GM21786 (cell line): ENCODE measurements around the gene ZCCHC2.

ENCODE experiments used
- ATAC-seq: cut with Tn5 transposase; IDR thresholded peaks from one replicate; pipeline ENCODE4 v1.9.1; 2021; ENCODE audit not compliant: unreplicated experiment

The ZCCHC2 gene

DNA sequence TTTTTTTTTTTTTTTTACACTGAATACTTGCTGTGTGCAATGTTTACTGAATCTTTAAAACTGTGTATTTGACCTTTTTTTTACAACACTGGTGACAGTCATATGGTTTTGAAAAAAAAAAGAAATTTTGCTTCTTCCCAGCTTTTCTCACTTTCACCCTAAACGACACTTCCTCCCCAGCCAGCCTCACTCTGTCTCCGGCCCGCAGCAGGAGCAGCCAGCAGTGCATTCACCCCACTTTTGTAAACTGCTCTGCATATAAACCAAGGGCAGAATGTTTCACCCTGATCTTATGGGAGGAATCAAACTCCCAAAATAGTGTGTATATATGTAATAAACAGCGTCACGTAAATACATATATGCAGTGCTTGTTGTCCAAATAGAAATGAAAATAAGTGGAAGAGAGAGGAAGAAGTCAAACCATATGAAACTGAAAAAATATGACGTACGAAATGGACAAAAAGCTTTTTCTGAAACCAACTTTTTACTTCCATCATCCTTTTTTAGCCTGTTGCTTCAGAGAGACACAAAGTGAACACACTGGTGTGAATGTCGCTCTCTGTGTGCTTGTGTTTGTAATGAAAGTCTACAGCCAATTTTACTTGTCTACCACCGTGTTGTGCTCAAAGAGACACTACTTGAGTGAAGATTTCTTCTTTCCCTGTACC lies 54.2 kb downstream of the ZCCHC2 start:
- peak; percentile 62 for ATAC-seq

DNA sequence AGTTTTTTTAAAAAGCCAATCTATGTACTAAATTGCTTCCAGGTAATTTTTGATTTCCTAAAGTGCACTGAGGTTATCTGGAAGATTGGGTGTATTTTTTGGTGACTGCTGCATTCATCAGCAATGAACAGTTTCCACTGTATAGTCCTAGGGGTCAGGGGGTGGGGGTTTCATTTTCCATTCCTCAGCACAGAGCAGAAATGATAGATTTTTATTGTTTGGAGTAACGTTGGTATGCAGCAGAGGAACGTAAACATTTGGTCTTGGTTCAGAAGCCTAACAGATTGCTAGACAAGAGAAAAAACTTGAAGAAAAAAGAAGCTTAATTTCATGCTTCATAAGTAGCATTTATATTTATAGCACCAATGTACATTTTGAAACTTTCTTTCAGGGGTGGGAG lies 54.9 kb downstream of the ZCCHC2 start:
- ATAC-seq: no peak

DNA sequence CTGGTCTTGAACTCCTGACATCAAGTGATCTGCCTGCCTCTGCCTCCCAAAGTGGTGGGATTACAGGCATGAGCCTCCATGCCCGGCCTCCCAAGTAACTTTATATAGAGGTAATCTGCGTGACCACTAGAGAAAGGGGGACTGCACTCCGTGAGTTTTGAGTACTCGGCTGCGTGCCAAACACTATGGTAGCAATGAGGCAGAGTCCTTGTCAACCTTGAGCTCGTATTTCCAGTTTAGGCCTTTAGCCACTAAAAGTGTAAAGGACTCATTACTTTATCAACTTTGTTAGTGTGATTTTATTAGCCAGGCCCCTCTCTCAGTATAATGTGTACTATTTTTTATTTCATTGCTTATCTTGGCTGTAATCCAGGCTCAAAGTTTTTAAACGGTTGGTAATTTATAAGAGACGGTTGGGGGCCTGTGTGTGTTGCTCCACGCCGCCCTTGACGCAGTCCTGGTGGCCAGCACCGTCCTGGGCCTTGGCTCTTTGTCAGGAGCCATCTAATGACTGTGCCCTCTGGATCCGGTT lies 56.2 kb downstream of the ZCCHC2 start:
- ATAC-seq: no peak

DNA sequence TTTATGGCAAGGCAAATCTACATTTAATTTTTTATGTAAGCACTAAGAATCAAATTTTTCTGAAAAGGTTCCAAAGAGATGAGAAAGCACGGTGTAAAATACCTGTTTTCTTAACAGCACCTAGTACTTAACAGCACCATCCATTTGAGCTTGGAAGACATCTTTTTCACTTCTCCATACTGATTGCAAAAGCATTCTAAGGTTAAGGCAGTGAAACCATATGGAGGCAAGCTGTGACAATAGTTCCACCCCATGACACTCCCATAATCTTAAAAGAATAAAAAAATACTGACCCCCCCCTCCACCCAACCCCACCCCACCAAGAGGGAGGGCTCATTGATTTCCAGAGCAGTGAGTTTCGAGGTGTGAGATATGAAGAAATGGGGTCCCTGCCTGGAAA lies 60.6 kb downstream of the ZCCHC2 start:
- ATAC-seq: no peak

DNA sequence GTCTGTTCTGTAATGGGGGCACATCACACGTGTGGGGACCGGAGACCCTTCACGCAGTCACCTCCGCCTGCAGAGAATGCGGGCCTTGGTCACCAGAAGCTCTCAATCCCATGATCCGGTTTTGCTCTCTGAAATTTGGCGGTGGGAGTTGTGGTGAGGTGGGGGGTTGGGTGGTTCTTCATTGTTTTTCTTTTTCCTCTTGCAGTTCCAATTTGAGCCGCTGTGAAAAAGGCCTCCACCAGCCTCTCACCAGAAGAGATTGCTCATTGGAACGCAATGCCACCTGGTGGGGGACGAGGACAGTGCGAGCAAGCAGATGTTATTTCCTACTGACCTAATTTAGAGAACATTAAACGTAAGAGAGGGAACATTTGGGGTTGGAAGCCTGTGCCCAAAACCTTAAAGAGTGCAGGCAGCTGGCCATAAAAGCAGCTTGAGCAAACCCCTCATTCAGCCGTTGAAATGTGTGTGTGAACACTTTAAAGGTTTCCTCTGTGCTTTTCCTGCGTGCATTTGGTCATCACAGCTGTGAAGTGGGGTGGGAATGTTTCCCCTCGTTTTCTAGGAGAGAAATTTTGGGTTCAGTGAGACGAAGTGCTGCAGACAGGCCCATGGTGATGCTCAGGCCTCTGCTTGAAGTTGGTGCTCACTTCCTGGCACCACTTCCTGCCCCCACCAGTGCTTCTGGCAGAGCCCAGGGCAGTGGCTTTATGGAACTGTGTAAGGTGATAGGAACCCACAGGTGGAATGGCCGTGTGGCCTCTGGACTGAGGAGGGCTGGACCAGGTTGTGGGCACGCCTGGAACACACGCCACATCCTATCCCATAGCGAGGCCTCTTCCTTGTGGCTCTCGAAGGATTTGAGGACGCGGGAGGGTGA lies 61.7 kb downstream of the ZCCHC2 start:
- ATAC-seq: peak; percentile 80

DNA sequence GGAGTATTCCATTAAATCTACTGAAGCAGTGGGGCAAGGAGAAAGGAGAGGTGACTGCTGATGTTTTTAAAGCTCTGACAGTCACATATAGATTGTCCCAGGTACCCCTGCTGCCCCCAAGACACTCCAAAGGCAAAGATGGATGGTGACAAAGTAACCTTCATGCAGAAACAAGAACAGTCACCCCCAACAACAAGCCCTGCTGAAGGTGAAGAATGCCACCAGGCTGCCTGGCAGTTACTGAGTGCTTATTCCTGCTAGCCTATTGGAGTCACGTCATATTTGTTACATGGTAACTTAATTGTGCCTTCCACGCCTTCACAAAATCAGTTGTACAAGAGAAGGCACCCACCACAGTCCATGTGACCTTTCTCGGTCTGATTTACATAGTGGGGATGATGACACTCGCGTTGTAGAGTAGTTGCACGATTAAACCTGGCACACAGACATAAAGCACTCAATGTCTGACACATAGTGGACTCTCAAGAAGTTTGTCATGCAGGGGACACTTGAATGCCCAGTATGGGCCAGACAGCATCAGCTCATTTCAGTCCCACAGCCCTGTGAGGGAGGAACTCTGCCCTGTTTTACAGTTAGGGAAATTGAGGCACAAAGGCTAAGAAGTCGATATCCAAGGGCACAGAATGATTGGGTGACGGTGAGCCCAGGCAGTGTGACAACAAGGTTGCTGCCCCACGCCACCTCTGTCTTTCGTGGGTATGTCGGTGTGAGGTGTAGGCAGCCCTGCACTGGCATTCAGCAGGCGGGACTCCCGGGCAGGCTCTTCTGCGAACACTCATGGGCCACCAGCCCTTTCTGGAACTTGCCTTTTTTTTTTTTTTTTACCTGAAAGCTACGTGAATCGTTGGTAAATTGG lies 62.7 kb downstream of the ZCCHC2 start:
- ATAC-seq: peak; percentile 24

DNA sequence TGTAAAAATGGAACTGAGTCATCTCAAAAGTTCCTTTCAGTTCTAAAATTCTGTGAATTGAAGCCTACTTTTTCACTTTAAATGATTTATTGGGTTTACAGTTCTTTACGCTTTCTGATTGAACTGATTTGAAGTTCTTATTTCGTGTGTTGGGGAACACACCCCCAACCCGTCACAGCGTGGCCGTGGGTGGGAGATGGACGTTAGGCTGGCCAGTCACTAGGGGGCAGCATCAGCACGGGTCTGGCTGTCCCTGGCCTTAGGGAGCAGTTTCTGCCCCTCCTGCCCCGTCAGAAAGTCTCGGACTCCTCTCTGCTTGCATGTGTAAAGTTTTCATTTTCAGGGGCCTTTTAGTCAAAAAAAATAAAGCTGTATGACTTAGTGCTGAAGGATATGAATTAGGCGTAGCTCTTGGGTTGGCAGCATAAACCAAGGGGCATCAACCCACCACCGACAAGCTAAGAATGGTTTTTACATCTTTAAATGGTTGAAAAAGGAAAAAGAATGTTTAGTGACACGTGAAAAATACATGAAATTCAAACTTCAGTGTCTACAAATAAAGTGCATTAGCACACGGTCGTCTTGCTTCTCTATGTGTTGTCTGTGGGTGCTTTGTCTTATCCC lies 63.4 kb downstream of the ZCCHC2 start:
- ATAC-seq: peak; percentile 60

DNA sequence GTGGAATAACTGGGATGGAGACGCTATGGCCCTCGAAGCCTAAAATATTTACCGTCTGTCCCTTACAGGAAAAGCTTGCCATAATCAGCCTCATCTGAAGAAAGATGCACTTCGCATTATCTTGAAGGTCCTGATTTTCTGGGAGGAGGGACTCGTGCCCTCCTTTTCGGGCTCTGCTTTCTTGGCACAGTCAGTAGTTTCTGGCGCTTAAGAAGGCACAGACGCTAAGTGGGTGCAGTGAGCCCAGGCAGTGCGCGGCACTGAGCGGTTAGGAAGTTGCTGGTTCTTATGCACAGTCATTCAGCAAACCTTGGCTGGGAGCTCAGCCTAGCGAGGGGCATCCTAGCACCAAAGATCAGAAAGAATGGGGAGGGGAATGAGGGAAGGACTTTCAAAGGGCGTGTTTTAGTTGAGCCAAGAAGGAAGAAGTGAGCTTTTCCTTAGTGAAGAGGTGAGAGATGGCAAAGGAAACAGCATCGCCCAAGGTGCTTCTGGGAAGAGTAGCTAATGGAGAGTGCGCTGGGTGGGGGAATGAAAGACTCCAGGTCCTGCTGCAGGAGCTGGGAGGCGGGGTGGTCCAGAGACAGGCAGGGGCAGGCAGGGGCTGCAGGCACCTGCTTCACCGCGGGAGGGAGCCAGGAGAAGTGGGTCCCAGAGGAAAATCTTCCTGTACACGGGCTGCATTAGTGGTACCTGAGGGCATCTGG lies 64.1 kb downstream of the ZCCHC2 start:
- ATAC-seq: no peak

DNA sequence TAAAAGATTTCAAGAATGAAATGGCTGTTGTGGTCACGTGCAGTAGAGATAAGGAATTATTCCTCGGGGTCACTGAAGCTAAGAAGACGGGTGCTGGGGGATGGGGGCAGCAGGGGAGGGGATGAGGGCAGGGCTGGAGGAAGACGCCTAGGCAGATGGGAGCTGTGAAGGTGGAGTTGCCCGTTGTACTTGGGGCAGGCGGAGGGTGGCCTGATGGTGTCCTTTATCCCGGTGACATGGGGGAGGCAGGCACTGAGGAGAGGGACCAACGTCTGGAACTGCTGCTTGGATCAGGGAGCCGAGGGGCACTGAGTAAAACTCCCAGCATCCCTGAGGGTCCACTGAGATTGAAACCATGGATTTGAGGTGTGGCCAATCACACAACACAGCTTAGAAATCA lies 64.9 kb downstream of the ZCCHC2 start:
- ATAC-seq: no peak

DNA sequence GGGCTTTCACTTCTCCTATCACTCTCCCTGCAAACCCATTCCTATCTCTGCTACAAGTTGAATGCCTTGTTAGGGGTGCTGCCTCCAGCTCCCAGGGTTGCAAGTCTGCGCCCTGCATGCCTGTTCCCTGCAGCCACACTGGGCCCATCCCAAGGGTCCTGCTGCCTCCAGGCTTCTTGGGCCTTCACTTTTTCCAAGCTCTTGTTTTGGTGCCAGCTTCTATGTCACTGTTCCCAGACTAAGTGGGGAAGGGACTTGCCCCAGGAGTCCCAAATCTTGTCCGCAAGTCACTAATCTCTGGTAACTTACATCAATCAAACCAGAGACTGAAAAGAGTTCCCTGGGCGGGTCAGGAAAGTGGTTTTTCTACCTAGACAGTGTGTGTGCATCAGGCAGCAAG lies 65.4 kb downstream of the ZCCHC2 start:
- ATAC-seq: no peak

DNA sequence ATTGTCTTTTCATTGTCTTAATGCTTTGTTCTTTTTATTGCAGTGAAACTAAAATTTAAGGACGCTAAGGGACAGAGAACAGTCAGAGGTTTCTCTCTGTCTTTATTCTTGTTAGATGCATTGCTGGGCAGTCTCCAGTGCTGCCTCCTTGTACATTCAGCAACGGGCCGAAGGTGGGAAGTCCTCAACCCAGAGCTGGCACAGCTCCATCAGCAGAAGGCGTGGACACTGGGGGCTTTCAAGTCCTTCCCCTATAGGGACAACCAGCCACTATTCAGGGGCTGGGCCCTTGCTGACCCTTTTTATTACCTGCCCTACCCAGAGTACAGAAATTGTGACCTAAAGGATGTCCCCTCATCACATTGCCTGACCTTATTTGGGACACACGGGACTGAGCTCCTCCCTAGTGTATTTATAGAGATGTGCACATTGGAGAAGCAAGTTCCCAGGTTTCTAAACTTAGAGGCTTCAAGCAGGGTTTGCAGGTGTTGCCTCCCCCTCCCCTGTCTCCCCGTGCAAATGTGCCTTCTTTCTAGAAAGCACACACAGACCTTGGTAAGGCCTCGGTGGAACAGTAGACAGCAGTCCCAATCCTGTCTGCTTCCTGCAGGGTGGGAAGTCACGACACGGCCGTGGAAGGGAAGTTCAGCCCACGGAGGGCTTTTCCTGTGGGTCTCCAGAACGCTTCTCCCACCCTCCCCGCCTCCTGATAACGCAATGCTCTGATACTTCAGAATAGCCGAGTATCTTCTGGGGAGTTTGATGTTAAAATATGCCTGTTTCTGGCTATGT lies 68.2 kb downstream of the ZCCHC2 start:
- ATAC-seq: no peak

DNA sequence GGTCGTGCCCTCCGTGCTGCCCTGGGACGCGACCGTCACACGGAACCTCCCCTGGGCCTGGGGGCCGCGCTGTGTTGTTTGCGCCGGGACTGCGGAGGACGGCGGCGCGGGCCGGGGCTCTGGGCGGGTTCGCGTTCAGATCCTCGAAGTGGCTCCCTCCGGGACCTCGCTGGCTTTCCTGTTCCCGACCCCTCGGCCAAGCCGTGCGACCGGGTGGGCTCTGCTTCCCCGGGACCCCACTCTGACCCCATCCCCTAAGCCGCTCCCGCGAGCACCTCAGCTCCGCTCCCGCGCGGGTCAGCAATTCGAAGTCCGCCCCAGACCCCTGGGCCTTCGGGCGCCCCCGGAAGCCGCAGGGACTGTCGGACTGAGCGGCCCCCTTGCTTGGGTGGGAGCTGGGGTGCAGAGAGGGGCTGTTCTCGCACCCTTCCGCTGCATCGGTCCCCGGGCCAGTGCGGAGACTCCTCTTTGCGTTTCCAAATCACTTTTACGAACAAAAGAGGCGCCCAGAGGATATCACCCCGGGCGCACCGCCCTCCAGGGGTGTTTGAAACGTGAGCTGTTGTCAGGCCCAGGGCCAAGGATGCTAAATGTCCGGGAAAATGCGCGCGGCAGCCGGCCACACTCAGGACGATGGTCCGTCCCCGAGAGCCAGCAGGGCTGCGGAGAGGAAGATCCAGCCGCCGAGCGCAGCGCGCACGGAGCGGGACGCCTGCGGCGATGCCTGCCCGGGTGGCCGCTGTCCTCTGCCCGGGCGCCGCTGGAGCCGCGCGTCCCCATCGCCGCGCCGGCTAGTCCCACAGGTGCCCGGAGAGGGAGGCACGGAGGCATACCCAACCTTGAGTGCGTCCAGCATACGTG lies 73.5 kb downstream of the ZCCHC2 start:
- ATAC-seq: no peak

DNA sequence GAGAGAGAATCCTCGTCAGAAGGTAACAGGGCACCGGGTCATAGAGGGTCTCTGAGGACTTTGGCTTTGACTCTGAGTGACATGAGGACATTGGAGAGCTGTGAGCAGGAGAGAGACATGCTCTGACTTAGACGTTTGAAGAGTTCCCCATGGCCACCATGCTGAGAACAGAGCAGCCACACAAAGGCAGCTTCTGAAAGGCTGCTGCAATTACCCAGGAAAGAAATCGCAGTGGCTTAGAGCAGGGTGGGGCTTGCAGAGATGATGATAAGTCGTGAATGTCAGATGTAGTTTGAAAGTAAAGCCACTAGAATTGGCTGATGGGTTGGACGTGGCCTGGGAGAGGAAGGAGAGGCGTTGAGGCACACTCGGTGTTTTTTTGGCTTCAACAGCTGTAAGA lies 79.0 kb downstream of the ZCCHC2 start:
- no peak for ATAC-seq

DNA sequence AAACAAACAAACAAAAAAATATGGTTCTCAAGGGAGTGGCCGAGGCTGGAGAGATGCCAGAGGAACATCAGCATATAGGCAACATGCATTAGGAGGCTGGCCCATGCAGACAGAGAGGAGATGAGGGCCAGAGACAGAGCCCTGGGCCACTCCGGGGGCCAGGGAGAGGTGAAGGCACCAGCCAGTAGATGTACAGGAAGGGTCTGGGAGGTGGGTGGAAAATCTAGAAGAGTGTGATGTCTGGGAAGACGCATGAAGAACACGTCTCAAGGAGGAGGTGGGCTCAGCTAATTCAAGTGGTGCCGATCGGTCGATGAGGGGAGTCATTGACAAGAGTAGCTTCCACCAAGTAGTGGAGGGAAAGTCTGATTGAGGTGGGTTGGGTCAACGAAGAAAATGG lies 79.9 kb downstream of the ZCCHC2 start:
- no peak for ATAC-seq

DNA sequence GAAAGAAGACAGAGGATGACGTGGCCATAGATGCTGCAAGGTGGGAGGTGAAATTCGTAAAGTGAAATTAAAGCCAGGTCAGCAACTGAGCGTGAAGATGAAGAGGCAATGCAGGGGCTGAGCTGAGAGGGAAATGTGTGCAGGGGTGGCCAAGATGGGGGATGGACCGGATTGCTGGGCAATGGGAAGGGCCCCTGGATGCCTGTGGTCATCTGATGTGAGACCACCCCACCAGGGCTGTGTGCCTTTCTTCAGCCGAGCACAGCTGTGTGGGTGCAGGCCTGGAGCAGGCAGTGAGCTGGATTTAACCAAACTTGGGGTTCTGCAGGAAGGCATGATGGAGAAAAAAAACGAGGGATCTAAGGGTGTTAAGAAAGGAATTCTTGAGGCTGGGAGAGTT lies 80.4 kb downstream of the ZCCHC2 start:
- ATAC-seq: no peak

DNA sequence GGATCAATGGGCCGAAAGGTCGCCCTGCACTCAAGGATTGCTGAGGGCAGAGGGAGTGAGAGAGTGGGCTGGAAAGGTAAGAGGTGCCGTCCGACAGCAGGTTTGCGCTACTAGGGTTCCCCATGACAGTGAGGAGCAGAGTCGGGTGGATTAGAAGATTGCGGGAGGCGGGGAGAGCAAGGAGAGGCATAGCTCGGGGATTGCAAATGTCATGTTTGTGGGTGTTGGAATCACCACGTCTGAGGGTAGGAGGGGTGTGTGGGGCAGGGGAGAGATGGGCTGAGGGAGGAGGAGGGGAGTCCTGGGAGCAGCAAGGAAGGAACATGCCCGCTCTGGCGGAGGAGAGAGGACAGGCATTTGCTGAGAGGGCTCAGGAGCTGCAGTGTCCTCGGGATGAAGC lies 81.2 kb downstream of the ZCCHC2 start:
- ATAC-seq: no peak

DNA sequence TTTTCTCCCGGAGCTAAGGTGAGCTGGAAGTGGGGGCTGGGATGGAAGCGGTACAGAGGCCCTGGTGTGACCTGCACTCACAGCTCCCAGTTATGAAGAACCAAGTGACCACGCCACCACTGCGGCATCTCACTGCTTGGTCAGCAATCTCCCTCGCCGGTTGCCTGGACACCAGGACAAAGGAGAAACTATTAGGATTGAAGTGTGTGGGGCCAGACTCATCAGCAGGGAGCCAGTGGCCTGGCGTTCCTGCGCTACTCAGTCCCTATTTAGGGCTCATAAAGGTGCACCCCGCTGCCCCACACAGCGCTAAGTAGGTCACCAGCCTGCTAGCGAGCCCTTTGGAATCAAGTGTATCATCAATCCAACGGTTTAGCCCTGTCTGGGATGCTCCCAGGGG lies 82.9 kb downstream of the ZCCHC2 start:
- no peak for ATAC-seq

DNA sequence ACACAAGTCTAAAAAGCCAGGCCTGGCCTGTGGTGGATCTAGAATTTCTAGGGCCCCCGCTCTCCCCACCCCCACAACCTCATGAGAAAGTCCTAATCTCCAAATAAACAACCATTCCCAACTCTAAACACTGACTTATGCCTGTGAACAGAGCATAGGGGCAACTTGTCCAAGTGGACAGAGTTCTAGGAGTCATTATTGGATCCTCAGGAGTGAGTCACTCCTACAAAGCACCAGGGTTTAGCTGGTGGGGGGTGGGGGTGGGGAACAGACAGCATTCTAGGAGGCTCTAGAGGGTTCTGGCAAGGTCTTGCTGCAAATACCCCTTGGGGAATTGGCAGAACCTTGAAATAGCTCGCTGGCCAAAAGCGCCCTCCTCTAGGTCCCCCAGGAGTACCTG lies 83.3 kb downstream of the ZCCHC2 start:
- ATAC-seq: no peak

DNA sequence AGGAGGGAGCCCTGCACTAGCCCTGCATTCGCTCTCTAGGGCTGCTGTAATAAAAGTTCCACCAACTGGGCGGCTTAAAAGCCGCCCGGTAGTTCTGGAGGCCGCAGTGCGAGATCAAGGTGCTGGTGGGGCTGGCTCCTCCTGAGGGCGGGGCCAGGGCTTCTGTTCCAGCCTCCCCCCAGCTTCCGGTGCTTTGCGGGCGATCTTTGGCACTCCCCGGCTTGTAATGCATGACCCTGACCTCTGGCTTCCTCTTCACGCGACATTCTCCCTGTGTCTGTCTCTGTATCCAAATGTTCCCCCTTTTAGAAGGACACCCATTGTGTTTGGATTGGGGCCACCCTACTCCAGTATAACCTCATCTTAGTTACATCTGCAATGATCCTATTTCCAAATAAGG lies 84.5 kb downstream of the ZCCHC2 start:
- no peak for ATAC-seq
